ENCODE results near the gene GPD2.
"Not testable (repeated sequence)": the region's sequence is repeated elsewhere in the genome, so short reads cannot be mapped to it uniquely, and the experiment has no call there.

The GPD2 gene

DNA sequence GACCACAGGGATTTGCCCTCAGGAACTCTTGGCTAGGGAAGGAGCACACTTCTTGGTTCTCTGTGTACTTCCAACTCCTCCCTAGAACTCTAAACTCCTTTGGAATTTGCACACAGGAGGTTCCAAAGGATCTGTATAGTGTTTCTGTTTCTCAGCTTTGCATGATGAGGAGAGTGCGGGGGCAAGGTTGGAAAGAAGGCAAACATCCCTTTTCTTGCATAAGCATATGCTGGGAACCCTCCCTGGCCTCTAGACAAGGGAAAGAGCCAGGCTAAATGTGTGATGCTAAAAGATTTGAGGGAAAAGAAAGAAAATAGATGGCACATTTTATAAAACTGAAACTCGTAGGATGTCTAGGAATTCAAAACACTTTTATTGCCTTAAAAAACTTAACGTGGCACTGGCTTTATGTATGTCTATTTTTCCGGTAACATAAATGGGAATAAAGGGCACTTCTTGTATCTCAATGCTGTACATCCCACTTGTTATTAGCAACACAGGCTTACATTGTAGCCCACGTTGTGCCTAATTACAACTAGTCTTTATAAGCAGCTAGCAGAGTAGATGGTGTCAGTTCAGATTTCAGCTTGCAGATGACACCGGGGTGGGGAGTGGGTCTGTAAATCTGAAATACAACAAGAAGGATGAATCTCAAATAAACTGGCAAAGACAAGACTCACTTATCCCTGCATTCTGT, 165.8 kb downstream of the GPD2 start:
- H3K4me3 Mint-ChIP-seq = no peak overlapping the region
- ATAC-seq = no peak

DNA sequence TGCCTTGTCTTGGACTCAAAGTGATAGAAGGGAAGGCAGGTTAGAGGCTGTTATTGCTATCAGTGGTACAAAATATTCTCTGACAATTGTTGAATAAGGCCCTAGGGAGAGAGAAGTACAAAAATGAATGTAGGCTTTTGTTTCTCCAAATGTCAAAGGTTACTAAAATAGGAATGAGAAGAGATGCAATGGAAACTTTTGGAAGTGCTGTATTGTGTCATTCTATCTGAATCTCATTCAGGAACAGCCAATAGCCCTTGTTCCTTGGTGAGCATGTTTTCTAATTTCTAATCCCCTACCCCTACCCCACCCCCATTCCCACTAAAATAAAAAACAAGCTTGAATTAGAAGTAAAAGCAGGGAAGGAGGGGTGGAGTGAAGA, 166.4 kb downstream of the GPD2 start:
- no peak overlapping the region for H3K27ac Mint-ChIP-seq
- no peak overlapping the region for H3K4me3 Mint-ChIP-seq
- H3K4me1 Mint-ChIP-seq = no peaks in the 10 kb centered on the region
- ATAC-seq = no peak
- H3K36me3 Mint-ChIP-seq = no peaks in the 10 kb centered on the region
- no peaks in the 10 kb centered on the region for H3K9me3 Mint-ChIP-seq
- DNase-seq (ENCODE audit: low spot score in 2 of 2) = no peak

More for the DNA sequence above, 165.8 kb downstream of the GPD2 start:
- no peak overlapping the region for H3K27ac Mint-ChIP-seq
- DNase-seq (ENCODE audit: low spot score in 2 of 2) = no peak
- no peaks in the 10 kb centered on the region for H3K36me3 Mint-ChIP-seq
- H3K4me1 Mint-ChIP-seq = no peaks in the 10 kb centered on the region
- H3K9me3 Mint-ChIP-seq = no peaks in the 10 kb centered on the region

DNA sequence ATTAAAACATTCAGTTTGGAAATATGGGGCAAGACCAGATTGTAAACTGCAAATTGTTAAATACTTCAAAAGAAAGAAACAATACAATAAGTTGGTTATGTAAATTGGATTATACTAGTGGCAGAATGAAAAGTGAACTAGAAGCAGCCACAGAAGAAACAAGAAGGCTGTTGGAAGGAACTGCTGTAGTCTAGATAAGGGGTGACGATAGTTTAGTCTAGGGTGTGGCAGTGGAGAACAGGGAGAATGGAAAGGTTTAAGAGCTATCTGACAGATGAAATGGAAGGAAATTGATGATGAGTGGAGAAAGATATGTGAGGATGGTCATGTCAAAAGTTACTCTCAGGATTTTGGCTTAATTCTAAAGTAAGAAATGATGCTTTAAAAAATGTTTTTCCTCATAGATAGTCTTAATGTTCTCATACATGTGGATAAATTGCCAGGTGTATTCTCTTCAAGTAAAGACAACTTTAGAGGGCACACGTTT, 179.7 kb downstream of the GPD2 start:
- H3K9me3 Mint-ChIP-seq = no peaks in the 10 kb centered on the region
- no peaks in the 10 kb centered on the region for H3K4me1 Mint-ChIP-seq
- DNase-seq (ENCODE audit: low spot score in 2 of 2) = no peak
- H3K4me3 Mint-ChIP-seq = no peak overlapping the region
- H3K36me3 Mint-ChIP-seq = no peaks in the 10 kb centered on the region
- H3K27ac Mint-ChIP-seq = no peak overlapping the region
- no peak for ATAC-seq

DNA sequence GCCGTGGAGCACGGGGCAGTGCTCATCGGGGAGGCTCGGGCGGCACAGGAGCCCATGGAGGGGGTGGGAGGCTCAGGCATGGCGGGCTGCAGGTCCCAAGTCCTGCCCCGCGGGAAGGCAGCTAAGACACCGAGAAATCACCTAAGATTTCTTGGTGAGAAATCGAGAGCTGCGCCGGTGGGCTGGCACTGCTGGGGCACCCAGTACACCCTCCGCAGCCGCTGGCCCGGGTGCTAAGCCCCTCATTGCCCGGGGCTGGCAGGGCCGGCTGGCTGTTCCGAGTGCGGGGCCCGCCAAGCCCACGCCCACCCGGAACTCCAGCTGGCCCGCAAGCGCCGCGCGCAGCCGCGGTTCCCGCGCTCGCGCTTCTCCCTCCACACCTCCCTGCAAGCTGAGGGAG, 181.9 kb downstream of the GPD2 start:
- not testable (repeated sequence) for DNase-seq (ENCODE audit: low spot score in 2 of 2); ATAC-seq; H3K36me3 Mint-ChIP-seq; H3K4me1 Mint-ChIP-seq; H3K4me3 Mint-ChIP-seq; H3K27ac Mint-ChIP-seq; H3K9me3 Mint-ChIP-seq

DNA sequence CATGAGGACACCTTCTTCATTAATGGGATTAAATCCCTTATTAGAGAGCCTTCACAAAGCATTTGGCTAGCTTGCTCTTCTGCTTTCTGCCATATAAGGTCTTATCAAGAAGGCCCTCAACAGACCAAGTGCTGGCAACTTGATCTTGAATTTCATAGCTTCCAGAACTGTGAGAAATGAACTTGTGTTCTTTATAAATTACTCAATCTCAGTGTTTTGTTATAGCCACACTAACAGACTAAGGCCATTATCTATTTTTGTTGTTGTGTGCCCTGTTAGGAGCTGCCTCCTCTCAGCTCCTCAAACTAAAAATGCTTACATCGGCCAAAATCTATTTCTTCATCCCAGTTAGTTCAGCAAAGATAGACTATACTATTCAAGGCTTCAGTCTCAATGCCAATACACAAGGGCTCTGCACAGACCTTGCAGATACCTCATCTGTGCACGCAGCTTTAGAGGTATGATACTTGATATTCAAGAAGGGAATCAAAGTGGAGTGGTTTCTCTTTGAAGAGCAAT, 182.9 kb downstream of the GPD2 start:
- Mint-ChIP-seq H3K4me3 (no peak overlapping the region), H3K4me1 (no peaks in the 10 kb centered on the region), H3K36me3 (no peaks in the 10 kb centered on the region), H3K9me3 (no peaks in the 10 kb centered on the region), H3K27ac (no peak overlapping the region)
- ATAC-seq = no peak
- DNase-seq (ENCODE audit: low spot score in 2 of 2) = no peak

DNA sequence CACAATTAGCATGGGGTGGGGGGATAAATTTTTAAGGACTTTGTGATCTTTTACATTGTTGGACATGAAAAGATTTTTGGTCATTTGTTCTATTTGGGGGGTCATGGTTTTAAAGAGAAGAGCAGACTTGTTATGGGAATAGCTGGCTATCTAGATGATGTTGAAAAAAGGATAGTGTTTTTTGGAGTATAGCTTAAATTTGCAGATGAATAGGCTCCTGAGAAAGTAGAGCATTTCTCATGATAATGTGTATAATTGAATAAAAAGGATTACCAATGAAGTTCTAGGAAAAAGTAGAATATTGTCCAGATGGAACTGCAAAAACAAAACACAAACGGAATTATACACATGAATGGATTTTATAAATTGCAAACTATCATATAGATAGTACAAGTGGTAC, 186.3 kb downstream of the GPD2 start:
- no peak for DNase-seq (ENCODE audit: low spot score in 2 of 2)
- Mint-ChIP-seq H3K4me1 (no peaks in the 10 kb centered on the region), H3K4me3 (no peak overlapping the region), H3K9me3 (peaks cover 5% of the 10 kb centered on the region), H3K36me3 (no peaks in the 10 kb centered on the region), H3K27ac (no peak overlapping the region)
- ATAC-seq = no peak

DNA sequence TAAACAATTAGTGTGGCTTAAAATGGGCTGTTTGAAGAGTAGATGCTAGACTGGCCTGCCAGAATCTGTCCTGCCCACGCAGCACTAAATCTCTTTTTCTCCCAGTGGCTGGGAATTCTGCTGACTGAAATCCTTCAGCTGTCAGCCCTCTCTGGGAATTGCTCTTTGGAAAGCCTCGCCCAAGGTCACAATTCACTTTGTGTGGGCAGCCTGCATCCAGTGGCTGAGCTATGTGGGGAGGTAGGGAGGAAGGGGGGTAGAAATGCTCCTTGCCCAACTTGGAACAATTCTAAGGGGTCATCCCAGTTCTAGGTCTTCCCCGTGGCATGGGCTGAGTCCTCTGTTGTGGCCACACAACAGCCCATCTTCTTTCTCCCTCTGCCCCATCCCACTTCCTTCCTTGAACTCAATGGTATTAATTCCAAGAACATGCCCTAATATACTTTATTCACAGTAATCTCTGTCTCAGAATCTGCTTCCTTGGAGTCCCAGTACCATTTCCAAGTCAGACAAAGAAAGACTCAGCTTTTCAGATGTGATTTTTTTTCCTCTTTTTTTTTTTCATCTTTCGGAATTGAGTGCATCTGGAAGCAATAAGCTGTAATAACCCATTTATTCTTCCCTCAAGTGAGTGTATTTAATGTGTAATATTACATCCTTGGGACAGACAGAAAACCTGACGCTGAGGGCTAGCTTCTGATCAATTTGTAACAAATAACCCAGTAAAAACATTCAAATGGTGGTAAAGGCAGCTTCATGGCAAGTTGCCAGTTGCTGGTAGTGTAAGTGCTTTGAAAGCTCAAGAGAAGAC, 189.4 kb downstream of the GPD2 start:
- no peak for ATAC-seq
- no peak for DNase-seq (ENCODE audit: low spot score in 2 of 2)
- H3K36me3 Mint-ChIP-seq = no peaks in the 10 kb centered on the region
- no peak overlapping the region for H3K4me3 Mint-ChIP-seq
- no peaks in the 10 kb centered on the region for H3K4me1 Mint-ChIP-seq
- no peak overlapping the region for H3K27ac Mint-ChIP-seq
- H3K9me3 Mint-ChIP-seq = peaks cover 5% of the 10 kb centered on the region

DNA sequence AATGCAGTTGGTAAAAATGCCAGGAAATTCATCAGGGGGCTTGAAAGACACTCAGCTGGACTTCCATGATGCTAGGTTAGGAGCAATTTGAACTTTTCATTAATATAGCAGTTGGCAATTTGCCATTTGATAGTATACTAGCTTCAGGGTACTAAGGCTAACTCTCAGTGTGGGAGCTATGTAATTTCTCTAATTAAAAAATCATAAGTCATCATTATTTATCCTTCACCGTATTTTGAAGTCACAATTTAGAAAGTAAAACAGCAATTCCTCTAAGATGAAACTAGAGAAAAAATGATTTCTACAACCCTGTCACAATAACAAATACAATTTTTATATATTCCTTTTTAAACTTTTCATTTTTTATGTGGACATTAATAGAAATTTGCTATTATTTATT, 190.8 kb downstream of the GPD2 start:
- ATAC-seq (no peak), DNase-seq (ENCODE audit: low spot score in 2 of 2) (no peak)
- H3K4me1 Mint-ChIP-seq = no peaks in the 10 kb centered on the region
- no peak overlapping the region for H3K4me3 Mint-ChIP-seq
- H3K27ac Mint-ChIP-seq = no peak overlapping the region
- H3K9me3 Mint-ChIP-seq = peaks cover 5% of the 10 kb centered on the region
- H3K36me3 Mint-ChIP-seq = no peaks in the 10 kb centered on the region

DNA sequence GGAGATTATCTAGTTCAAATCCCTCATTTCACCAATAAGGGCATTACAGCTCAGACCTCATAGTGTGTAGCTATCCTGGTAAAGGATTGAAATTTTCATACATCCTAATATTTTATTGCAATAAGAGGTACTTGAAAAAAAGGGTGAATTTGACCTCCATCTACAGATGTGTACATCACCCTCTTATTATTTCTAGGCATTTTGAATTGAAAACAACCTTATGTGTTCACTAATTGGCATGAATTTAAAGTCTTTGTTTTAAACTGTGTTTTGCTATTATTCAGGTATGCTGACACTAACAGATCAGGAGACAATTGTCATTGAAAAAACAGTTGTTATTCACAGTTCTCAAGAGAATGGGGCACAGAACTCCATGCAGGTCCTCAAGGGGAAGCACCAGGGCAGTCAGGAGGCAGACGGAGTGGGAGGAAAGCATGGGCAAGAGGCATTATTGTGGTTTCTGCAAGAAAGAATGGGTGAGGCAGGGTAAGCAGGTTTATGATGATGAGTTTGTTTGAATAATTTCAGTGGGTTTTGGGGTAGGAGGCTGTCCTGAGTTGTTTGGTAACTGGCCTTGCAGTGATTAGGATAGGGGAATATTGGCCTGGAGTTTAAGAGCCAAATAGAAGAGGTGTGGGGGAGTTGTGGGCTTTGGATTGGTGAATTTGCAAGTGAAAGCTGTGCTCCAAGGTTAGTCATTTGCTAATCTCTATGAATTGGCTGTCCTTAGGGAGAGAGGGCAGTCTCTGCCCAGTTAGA, 194.6 kb downstream of the GPD2 start:
- Mint-ChIP-seq H3K36me3 (no peaks in the 10 kb centered on the region), H3K4me3 (no peak overlapping the region), H3K4me1 (no peaks in the 10 kb centered on the region), H3K9me3 (no peaks in the 10 kb centered on the region), H3K27ac (no peak overlapping the region)
- DNase-seq (ENCODE audit: low spot score in 2 of 2) (no peak), ATAC-seq (no peak)

DNA sequence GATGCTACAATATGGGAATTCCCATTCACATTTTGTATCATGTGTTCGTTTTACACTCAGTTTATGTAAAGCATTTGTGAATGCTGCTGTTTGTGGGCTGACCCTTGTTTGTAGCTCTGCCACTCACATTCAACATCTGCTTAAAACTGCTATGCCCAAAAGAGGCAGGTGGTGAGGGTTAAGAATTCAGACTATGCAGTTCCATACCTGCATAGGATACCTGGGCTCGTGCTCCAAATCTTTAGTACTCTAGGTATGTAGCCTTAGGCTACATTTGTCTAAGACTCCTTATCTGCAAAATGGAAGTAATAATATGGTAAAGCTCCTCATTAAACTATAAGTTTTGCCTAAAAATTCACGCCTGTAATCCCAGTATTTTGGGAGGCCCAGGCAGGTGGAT, 199.5 kb downstream of the GPD2 start:
- Mint-ChIP-seq H3K9me3 (peaks cover 3% of the 10 kb centered on the region), H3K36me3 (no peaks in the 10 kb centered on the region), H3K4me3 (no peak overlapping the region), H3K27ac (no peak overlapping the region), H3K4me1 (no peaks in the 10 kb centered on the region)
- ATAC-seq (no peak), DNase-seq (ENCODE audit: low spot score in 2 of 2) (no peak)

Data from stimulated activated effector memory CD8-positive, alpha-beta T cell treated with anti-CD3 and anti-CD28 coated beads, Interleukin-12 subunit alpha, Interleukin-12 subunit beta, amount 100 ng/mL, for 72 hours (primary cell).